ENCODE results near the gene C1orf198. TPM values are rescaled to one million over a fixed set of nuclear protein-coding genes. Genes with fewer than 3 reads are reported as not detected.

Gene C1orf198
- total and polyA plus RNA-seq, 2 experiments from 2014 or later, result 76.2 to 123 TPM

- Histone ChIP-seq H3K79me2 (ENCODE audit: insufficient read depth) (no peaks in the 10 kb centered on the region), H3K4me3 (no peak overlapping the region), H3K4me1 (ENCODE audit: insufficient read depth) (peaks cover 18% of the 10 kb centered on the region), H3K27ac (no peak overlapping the region), H3K9me2 (ENCODE audit: insufficient read depth) (no peaks in the 10 kb centered on the region), H3F3A (ENCODE audit: insufficient read depth) (peaks cover 10% of the 10 kb centered on the region; the same call in 1 of the 2 replicates), H3K36me3 (ENCODE audit: low read depth) (no peaks in the 10 kb centered on the region), H3K4me2 (ENCODE audit: unreplicated experiment) (no peak overlapping the region), H3K9ac (no peak overlapping the region), H3K27me3 (replicated peaks; ENCODE audit: insufficient read depth) (no peaks in the 10 kb centered on the region), H2AFZ (no peak overlapping the region), H3K9me3 (ENCODE audit: low read depth) (no peaks in the 10 kb centered on the region), H4K20me1 (ENCODE audit: insufficient read depth) (no peaks in the 10 kb centered on the region)
- in situ Hi-C loops (cut with MboI), result no loop called here
- DNase-seq, result no peak
- WGBS, 2 experiments (ENCODE audit: low coverage in 1 of 2, low lambda C conversion rate in 2 of 2, missing lambda C conversion rate in 2 of 2), result 50 to 54% methylated on average over 1 of the region's 1 CpG
- TF ChIP-seq EZH2 (IDR thresholded peaks at IDR 0.05; ENCODE audit: insufficient read depth, poor library complexity, severe bottlenecking) (no peak), EZH2phosphoT487 (IDR thresholded peaks at IDR 0.05; ENCODE audit: insufficient read depth, low read depth) (no peak)
Observed at GRCh38 chr1:230896779-230897178, 28.5 kb upstream of the C1orf198 start.

GRCh38 chr1:230895452-230895851, 27.1 kb upstream of the C1orf198 start:
- no peaks in the 10 kb centered on the region for H3K79me2 ChIP-seq (ENCODE audit: insufficient read depth)
- no peaks in the 10 kb centered on the region for H3K36me3 ChIP-seq (ENCODE audit: low read depth)
- no peak overlapping the region for H3K27ac ChIP-seq
- H3K9me2 ChIP-seq (ENCODE audit: insufficient read depth), result no peaks in the 10 kb centered on the region
- H3F3A ChIP-seq (ENCODE audit: insufficient read depth), result peaks cover 11% of the 10 kb centered on the region; the same call in 1 of the 2 replicates
- no peak for DNase-seq
- H3K4me1 ChIP-seq (ENCODE audit: insufficient read depth), result peaks cover 21% of the 10 kb centered on the region
- no peak overlapping the region for H3K4me2 ChIP-seq (ENCODE audit: unreplicated experiment)
- no peak for TF ChIP-seq EZH2phosphoT487 (IDR thresholded peaks at IDR 0.05; ENCODE audit: insufficient read depth, low read depth)
- no peak for TF ChIP-seq EZH2 (IDR thresholded peaks at IDR 0.05; ENCODE audit: insufficient read depth, poor library complexity, severe bottlenecking)
- H3K9ac ChIP-seq, result no peak overlapping the region
- no peak overlapping the region for H2AFZ ChIP-seq
- no peaks in the 10 kb centered on the region for H3K9me3 ChIP-seq (ENCODE audit: low read depth)
- H3K4me3 ChIP-seq, result no peak overlapping the region
- no peaks in the 10 kb centered on the region for H4K20me1 ChIP-seq (ENCODE audit: insufficient read depth)
- H3K27me3 ChIP-seq (replicated peaks; ENCODE audit: insufficient read depth), result no peaks in the 10 kb centered on the region
- in situ Hi-C loops (cut with MboI), result no loop called here
- 55 to 64% methylated on average over 2 of the region's 2 CpGs for WGBS, 2 experiments (ENCODE audit: low coverage in 1 of 2, low lambda C conversion rate in 2 of 2, missing lambda C conversion rate in 2 of 2)

GRCh38 chr1:230894664-230895063, 26.3 kb upstream of the C1orf198 start:
- H3K27ac ChIP-seq, result no peak overlapping the region
- no peaks in the 10 kb centered on the region for H3K79me2 ChIP-seq (ENCODE audit: insufficient read depth)
- H2AFZ ChIP-seq, result no peak overlapping the region
- no peak for DNase-seq
- H3K4me2 ChIP-seq (ENCODE audit: unreplicated experiment), result no peak overlapping the region
- H3K36me3 ChIP-seq (ENCODE audit: low read depth), result no peaks in the 10 kb centered on the region
- H3K9me2 ChIP-seq (ENCODE audit: insufficient read depth), result no peaks in the 10 kb centered on the region
- no peak overlapping the region for H3K4me3 ChIP-seq
- TF ChIP-seq EZH2phosphoT487 (IDR thresholded peaks at IDR 0.05; ENCODE audit: insufficient read depth, low read depth), result no peak
- TF ChIP-seq EZH2 (IDR thresholded peaks at IDR 0.05; ENCODE audit: insufficient read depth, poor library complexity, severe bottlenecking), result no peak
- peaks cover 13% of the 10 kb centered on the region for H3K4me1 ChIP-seq (ENCODE audit: insufficient read depth)
- H3K9ac ChIP-seq, result no peak overlapping the region
- H3K27me3 ChIP-seq (replicated peaks; ENCODE audit: insufficient read depth), result no peaks in the 10 kb centered on the region
- H3F3A ChIP-seq (ENCODE audit: insufficient read depth), result peaks cover 5% of the 10 kb centered on the region; the same call in 1 of the 2 replicates
- H3K9me3 ChIP-seq (ENCODE audit: low read depth), result no peaks in the 10 kb centered on the region
- H4K20me1 ChIP-seq (ENCODE audit: insufficient read depth), result no peaks in the 10 kb centered on the region
- 58 to 59% methylated on average over 5 of the region's 5 CpGs for WGBS, 2 experiments (ENCODE audit: low coverage in 1 of 2, low lambda C conversion rate in 2 of 2, missing lambda C conversion rate in 2 of 2)
- in situ Hi-C loops (cut with MboI), result no loop called here

DNA sequence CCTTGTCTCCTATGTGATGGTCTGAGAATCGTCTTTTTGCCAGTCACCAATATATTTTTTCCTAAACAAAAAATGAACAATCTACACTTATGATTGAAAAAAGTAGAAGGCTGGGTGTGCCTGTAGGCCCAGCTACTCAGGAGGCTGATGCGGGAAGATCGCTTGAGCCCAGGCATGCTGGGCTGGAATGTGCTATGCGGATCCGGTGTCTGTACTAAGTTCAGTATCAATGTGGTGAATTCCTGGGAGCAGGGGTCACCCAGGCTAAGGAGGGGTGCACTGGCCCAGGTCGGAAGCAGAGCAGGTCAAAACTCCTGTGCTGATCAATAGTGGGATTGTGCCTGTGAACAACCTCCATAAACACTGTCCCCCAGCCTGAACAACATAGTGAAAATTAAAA, 25.7 kb upstream of the C1orf198 start:
- H2AFZ ChIP-seq, result no peak overlapping the region
- H3K27ac ChIP-seq, result no peak overlapping the region
- no peak overlapping the region for H3K4me3 ChIP-seq
- no peaks in the 10 kb centered on the region for H3K36me3 ChIP-seq (ENCODE audit: low read depth)
- TF ChIP-seq EZH2phosphoT487 (IDR thresholded peaks at IDR 0.05; ENCODE audit: insufficient read depth, low read depth), result no peak
- TF ChIP-seq EZH2 (IDR thresholded peaks at IDR 0.05; ENCODE audit: insufficient read depth, poor library complexity, severe bottlenecking), result no peak
- no peaks in the 10 kb centered on the region for H3K9me2 ChIP-seq (ENCODE audit: insufficient read depth)
- H3K27me3 ChIP-seq (replicated peaks; ENCODE audit: insufficient read depth), result no peaks in the 10 kb centered on the region
- no peaks in the 10 kb centered on the region for H3K9me3 ChIP-seq (ENCODE audit: low read depth)
- H3F3A ChIP-seq (ENCODE audit: insufficient read depth), result peaks cover 5% of the 10 kb centered on the region; the same call in 1 of the 2 replicates
- no peak overlapping the region for H3K9ac ChIP-seq
- 84 to 87% methylated on average over 6 of the region's 6 CpGs for WGBS, 2 experiments (ENCODE audit: low coverage in 1 of 2, low lambda C conversion rate in 2 of 2, missing lambda C conversion rate in 2 of 2)
- H4K20me1 ChIP-seq (ENCODE audit: insufficient read depth), result no peaks in the 10 kb centered on the region
- in situ Hi-C loops (cut with MboI), result no loop called here
- peaks cover 8% of the 10 kb centered on the region for H3K4me1 ChIP-seq (ENCODE audit: insufficient read depth)
- no peak for DNase-seq
- no peak overlapping the region for H3K4me2 ChIP-seq (ENCODE audit: unreplicated experiment)
- no peaks in the 10 kb centered on the region for H3K79me2 ChIP-seq (ENCODE audit: insufficient read depth)

Measured in GM23248 (cell line).